IMR-90 (cell line): ENCODE results near the gene L3MBTL3. TPM values are rescaled to one million over a fixed set of nuclear protein-coding genes. Genes with fewer than 3 reads are reported as not detected.
A peak's percentile ranks its signal among the peaks of the same experiment; 100 is the strongest.

Source experiments
- ATAC-seq: fragments of 200-7000 bp; cut with Tn5 transposase; 2 replicates; pipeline ENCODE4 v1.9.1; 2020; ENCODE audit warnings: low read depth, mild to moderate bottlenecking, moderate library complexity
- BruUV-seq: library from RNA; stranded (reverse); fragments of 400-500 nt; replicated peaks from 2 replicates; lab custom pipeline; 2021; lab: Mats Ljungman, UMichigan
- CTCF ChIA-PET: fragments of 300-600 bp; formaldehyde crosslinking; extraction: SDS; loops from one replicate; lab custom pipeline; 2021; ENCODE audit warnings: antibody characterized with exemption; lab: Yijun Ruan, JAX
- POLR2A ChIA-PET: fragments of 300-600 bp; sonication (Branson Sonifier 250); formaldehyde crosslinking; loops from one replicate; lab custom pipeline; 2022; ENCODE audit warnings: antibody characterized with exemption; ENCODE audit not compliant: unreplicated experiment; lab: Charles Lee
- DNase-seq: peaks from one replicate; pipeline ENCODE4 v3.0.0; 2013
- H2AFZ ChIP-seq: replicated peaks from 2 replicates; pipeline ENCODE3; 2013; ENCODE audit warnings: low read length, mild to moderate bottlenecking; ENCODE audit not compliant: poor library complexity
- H2AK5ac ChIP-seq: 2 replicates; pipeline ENCODE4 v1.6.1; 2013; ENCODE audit warnings: low read depth, low read length, inconsistent platforms
- H2AK9ac ChIP-seq: replicated peaks from 2 replicates; pipeline ENCODE3; 2013; ENCODE audit warnings: mild to moderate bottlenecking, low read depth, low read length, moderate library complexity; ENCODE audit not compliant: poor library complexity
- H2BK120ac ChIP-seq: 2 replicates; pipeline ENCODE4 v1.6.1; 2013; ENCODE audit warnings: low read depth, low read length, inconsistent platforms
- H2BK15ac ChIP-seq: 3 replicates; pipeline ENCODE4 v1.6.1; 2013; ENCODE audit warnings: low read depth, low read length, inconsistent platforms
- H2BK20ac ChIP-seq: 2 replicates; pipeline ENCODE4 v1.6.1; 2013; ENCODE audit warnings: low read depth, mild to moderate bottlenecking, inconsistent platforms, low read length, moderate library complexity
- H2BK5ac ChIP-seq: 2 replicates; pipeline ENCODE4 v1.6.1; 2013; ENCODE audit warnings: mild to moderate bottlenecking, low read depth, low read length, inconsistent platforms; ENCODE audit not compliant: poor library complexity, severe bottlenecking
- H3K14ac ChIP-seq: replicated peaks from 2 replicates; pipeline ENCODE4 v1.6.1; 2013; ENCODE audit warnings: low read depth, low read length, inconsistent platforms
- H3K18ac ChIP-seq: 2 replicates; pipeline ENCODE4 v1.6.1; 2013; ENCODE audit warnings: low read depth, low read length, control low read depth
- H3K23ac ChIP-seq: 2 replicates; pipeline ENCODE4 v1.6.1; 2013; ENCODE audit warnings: low read depth, low read length, inconsistent platforms
- H3K27ac ChIP-seq: 2 replicates; pipeline ENCODE4 v1.5.1; 2013; ENCODE audit warnings: mild to moderate bottlenecking, control low read depth, low read length; ENCODE audit not compliant: insufficient read depth
- H3K27me3 ChIP-seq: 2 replicates; pipeline ENCODE4 v1.6.1; 2013; ENCODE audit warnings: low read length; ENCODE audit not compliant: control insufficient read depth, insufficient read depth
- H3K36me3 ChIP-seq: 2 replicates; pipeline ENCODE4 v1.6.1; 2013; ENCODE audit warnings: low read length, mixed read lengths; ENCODE audit not compliant: control insufficient read depth, insufficient read depth
- H3K4ac ChIP-seq: 2 replicates; pipeline ENCODE4 v1.6.1; 2013; ENCODE audit warnings: low read depth, low read length, inconsistent platforms
- H3K4me1 ChIP-seq: 2 replicates; pipeline ENCODE4 v1.6.1; 2013; ENCODE audit warnings: low read length, mixed read lengths; ENCODE audit not compliant: control insufficient read depth, insufficient read depth
- H3K4me2 ChIP-seq: 2 replicates; pipeline ENCODE4 v1.6.1; 2013; ENCODE audit warnings: low read depth, mild to moderate bottlenecking, control low read depth, low read length, moderate library complexity
- H3K4me3 ChIP-seq: 2 replicates; pipeline ENCODE4 v1.5.1; 2013; ENCODE audit warnings: low read depth, mild to moderate bottlenecking, control low read depth, low read length, moderate library complexity; ENCODE audit not compliant: insufficient read depth
- H3K56ac ChIP-seq: 2 replicates; pipeline ENCODE4 v1.6.1; 2013; ENCODE audit warnings: low read length, inconsistent platforms; ENCODE audit not compliant: insufficient read depth; ENCODE audit errors: extremely low read depth
- H3K79me1 ChIP-seq, 2 experiments: 2 replicates each; pipeline ENCODE4 v1.6.1; 2013; ENCODE audit warnings: low read length in 2 of 2, inconsistent platforms in 1 of 2, low read depth in 1 of 2
- H3K9ac ChIP-seq: 2 replicates; pipeline ENCODE4 v1.6.1; 2013; ENCODE audit warnings: low read depth, low read length, control low read depth
- H3K9me1 ChIP-seq: 2 replicates; pipeline ENCODE4 v1.6.1; 2013; ENCODE audit warnings: low read length, inconsistent platforms; ENCODE audit not compliant: insufficient read depth
- H3K9me3 ChIP-seq: 2 replicates; pipeline ENCODE4 v1.6.1; 2013; ENCODE audit warnings: low read length; ENCODE audit not compliant: control insufficient read depth, insufficient read depth
- H4K20me1 ChIP-seq: 2 replicates; pipeline ENCODE4 v1.6.1; 2013; ENCODE audit warnings: low read length, inconsistent platforms; ENCODE audit not compliant: insufficient read depth
- H4K5ac ChIP-seq: 2 replicates; pipeline ENCODE4 v1.6.1; 2013; ENCODE audit warnings: mild to moderate bottlenecking, low read depth, low read length, control low read depth
- H4K8ac ChIP-seq, 2 experiments: 2 replicates each; pipeline ENCODE4 v1.6.1; 2013; ENCODE audit warnings: low read depth in 2 of 2, low read length in 2 of 2, control low read depth in 1 of 2, inconsistent platforms in 1 of 2
- H4K91ac ChIP-seq: 2 replicates; pipeline ENCODE4 v1.6.1; 2013; ENCODE audit warnings: low read depth, low read length, inconsistent platforms; ENCODE audit not compliant: insufficient read depth
- BHLHE40 ChIP-seq: fragments of 150-350 bp; IDR thresholded peaks from 2 replicates; pipeline ENCODE4 v1.6.1; 2016; ENCODE audit warnings: mild to moderate bottlenecking, low read depth, low read length
- CEBPB ChIP-seq: IDR thresholded peaks from 2 replicates; pipeline ENCODE4 v1.6.1; 2012; ENCODE audit warnings: low read depth, low read length, improper control_type of control experiment
- CHD1 ChIP-seq: IDR thresholded peaks from 2 replicates; pipeline ENCODE4 v1.6.1; 2012; ENCODE audit warnings: low read depth, low read length, improper control_type of control experiment
- MAZ ChIP-seq: IDR thresholded peaks from 2 replicates; pipeline ENCODE4 v1.6.1; 2012; ENCODE audit warnings: low read depth, mild to moderate bottlenecking, low read length, improper control_type of control experiment, moderate library complexity, borderline replicate concordance
- NFE2L2 ChIP-seq: fragments of 150-350 bp; IDR thresholded peaks from 2 replicates; pipeline ENCODE4 v1.6.1; 2016; ENCODE audit warnings: low read depth, mild to moderate bottlenecking, low read length
- POLR2A ChIP-seq: IDR thresholded peaks from 2 replicates; pipeline ENCODE4 v1.6.1; 2012; ENCODE audit warnings: mild to moderate bottlenecking, low read depth, low read length
- RAD21 ChIP-seq: IDR thresholded peaks from 2 replicates; pipeline ENCODE4 v1.6.1; 2012; ENCODE audit warnings: low read length, improper control_type of control experiment
- RCOR1 ChIP-seq: IDR thresholded peaks from 2 replicates; pipeline ENCODE4 v1.6.1; 2012; ENCODE audit warnings: mild to moderate bottlenecking, low read length, improper control_type of control experiment; ENCODE audit not compliant: insufficient replicate concordance
- RFX5 ChIP-seq: IDR thresholded peaks from 2 replicates; pipeline ENCODE4 v1.8.0; 2012; ENCODE audit warnings: low read depth, mild to moderate bottlenecking, low read length, moderate library complexity
- WGBS, 2 experiments: methylation state at CpG; one replicate each; pipeline versions ENCODE4 v1.1.5 to v1.1.7; 2013; ENCODE audit warnings: missing lambda C conversion rate in 2 of 2; ENCODE audit not compliant: insufficient read length in 1 of 2; ENCODE audit errors: extremely low coverage in 2 of 2; 5-methylcytosine and 5-hydroxymethylcytosine counted together
- dilution Hi-C: fragments of 300-500 bp; cut with HindIII; formaldehyde crosslinking; loops from one replicate; pipeline ENCODE4 v1.14.3; 2018; ENCODE audit warnings: low sequenced_read_pairs; ENCODE audit not compliant: unreplicated experiment
- in situ Hi-C: fragments of 300-500 bp; cut with MboI; formaldehyde crosslinking; loops from 3 replicates; pipeline ENCODE4 v1.14.3; 2019; ENCODE audit warnings: low sequenced_read_pairs, inconsistent platforms, mixed read lengths
- intact Hi-C: fragments of 100-400 bp; cut with micrococcal nuclease; formaldehyde crosslinking; loops from 2 replicates; pipeline ENCODE4 v1.10.0; 2022
- polyA plus RNA-seq, 3 experiments: library from polyadenylated mRNA; depleted of rRNA; stranded (reverse); fragments of >200 nt; gene quantifications; 2 replicates each; pipeline ENCODE4 v1.2.3, GENCODE V29; 2012; ENCODE audit warnings: low replicate concordance in 1 of 3
- total RNA-seq: library from RNA; depleted of rRNA; stranded (reverse); fragments of >200 nt; gene quantifications from 2 replicates; pipeline ENCODE4 v1.2.3, GENCODE V29; 2012
- TF ChIP-seq, protein P1 (sequence below): fragments of 150-350 bp; IDR thresholded peaks from 2 replicates; pipeline ENCODE4 v1.6.1; 2017; ENCODE audit warnings: mild to moderate bottlenecking, antibody characterized with exemption, low read length, low read depth

The L3MBTL3 gene
- total and polyA plus RNA-seq, 2 of the 4 experiments (the other 2 are of a cell fraction): 7.2 to 10.9 TPM

DNA sequence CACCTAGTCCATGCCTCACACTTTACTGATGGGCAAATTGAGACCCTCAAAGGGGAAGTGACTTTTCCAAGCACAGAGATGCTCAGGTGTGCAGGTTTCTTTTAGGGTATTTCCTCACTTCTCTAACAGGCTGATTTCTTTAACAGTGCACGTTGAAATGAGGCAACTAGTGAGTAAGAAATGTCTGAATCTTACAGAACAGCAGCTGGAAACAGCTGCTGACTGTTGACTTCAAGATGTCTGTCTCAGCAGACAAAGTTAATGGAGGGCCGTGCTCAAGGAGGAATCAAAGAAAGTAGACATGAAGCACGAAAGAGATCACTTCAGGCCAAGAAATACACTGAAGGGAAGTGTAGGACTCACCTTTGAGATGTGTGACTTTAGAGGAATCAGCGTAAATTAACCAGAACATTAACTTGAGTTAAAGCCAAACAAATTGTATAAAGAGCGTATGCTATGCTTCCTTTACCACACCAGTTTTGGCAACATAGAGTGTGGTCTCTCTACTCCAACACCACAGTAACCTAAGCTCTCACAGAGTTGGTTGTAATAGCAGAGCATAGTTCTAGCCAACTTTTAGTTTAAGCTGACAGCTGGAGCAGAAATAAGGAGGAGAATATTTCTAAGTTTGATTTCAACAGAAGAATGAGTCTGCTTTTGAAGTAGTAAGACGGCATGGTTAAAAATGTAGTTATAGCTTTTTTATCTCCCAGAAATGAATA, 143.5 kb downstream of the L3MBTL3 start:
- no peaks in the 10 kb centered on the region for H3K36me3 ChIP-seq
- peak overlapping the region; percentile 60; the same call in 1 of the 2 replicates for H3K18ac ChIP-seq
- H2BK20ac ChIP-seq: peak overlapping the region; percentile 50
- ChIA-PET POLR2A (no interaction called here), CTCF (interaction anchor here (1.0 kb wide), 1 partner anchor 26 kb away, joined by 3 read pairs; no protein-coding TSS in a partner anchor)
- H4K20me1 ChIP-seq: no peaks in the 10 kb centered on the region
- no peak overlapping the region for H3K4me3 ChIP-seq
- H3K9me3 ChIP-seq: peaks cover 8% of the 10 kb centered on the region
- ATAC-seq (peak; percentile 46), DNase-seq (peak; percentile 65)
- peak overlapping the region; percentile 23; the same call in 1 of the 2 replicates for H3K4me2 ChIP-seq
- H2BK15ac ChIP-seq: no peak overlapping the region
- H4K91ac ChIP-seq: no peak overlapping the region
- TF ChIP-seq RCOR1 (no peak), CEBPB (no peak), POLR2A (no peak), CHD1 (no peak), NFE2L2 (no peak), RAD21 (no peak), RFX5 (no peak), BHLHE40 (no peak), MAZ (no peak)
- TF ChIP-seq, protein P1, sequence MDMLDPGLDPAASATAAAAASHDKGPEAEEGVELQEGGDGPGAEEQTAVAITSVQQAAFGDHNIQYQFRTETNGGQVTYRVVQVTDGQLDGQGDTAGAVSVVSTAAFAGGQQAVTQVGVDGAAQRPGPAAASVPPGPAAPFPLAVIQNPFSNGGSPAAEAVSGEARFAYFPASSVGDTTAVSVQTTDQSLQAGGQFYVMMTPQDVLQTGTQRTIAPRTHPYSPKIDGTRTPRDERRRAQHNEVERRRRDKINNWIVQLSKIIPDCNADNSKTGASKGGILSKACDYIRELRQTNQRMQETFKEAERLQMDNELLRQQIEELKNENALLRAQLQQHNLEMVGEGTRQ: no peak
- peak overlapping the region in 1 of 2 experiments; percentile 55; a peak in 2 of 4 replicates for H4K8ac ChIP-seq
- H3K9ac ChIP-seq: no peak overlapping the region
- H3K79me1 ChIP-seq: no peaks in the 10 kb centered on the region
- H3K23ac ChIP-seq: peak overlapping the region; percentile 33; the same call in 1 of the 2 replicates
- BruUV-seq: no TSS peak
- intact Hi-C loops (no loop called here), in situ Hi-C loops (no loop called here), dilution Hi-C loops (no loop called here)
- peak overlapping the region; percentile 13; the same call in 1 of the 2 replicates for H4K5ac ChIP-seq
- no peak overlapping the region for H2AK5ac ChIP-seq
- peak overlapping the region; percentile 80 for H2BK5ac ChIP-seq
- H3K14ac ChIP-seq: 0 out of 2 replicates have a peak overlapping the region, but pooled peaks have one; percentile 53
- no peaks in the 10 kb centered on the region for H3K27me3 ChIP-seq
- H3K4ac ChIP-seq: no peak overlapping the region
- no peak overlapping the region for H3K56ac ChIP-seq
- no peak overlapping the region for H2AFZ ChIP-seq
- H2AK9ac ChIP-seq: no peak overlapping the region
- WGBS, 2 experiments: 0% methylated on average over 1 of the region's 6 CpGs; no CpG with 5 or more reads in 1 of the 2 experiments
- no peaks in the 10 kb centered on the region for H3K9me1 ChIP-seq
- H3K27ac ChIP-seq: peak overlapping the region; percentile 13; the same call in 1 of the 2 replicates
- H3K4me1 ChIP-seq: 0 out of 2 replicates have a peak, but pooled peaks cover 1% of the 10 kb centered on the region
- peak overlapping the region; percentile 16; the same call in 1 of the 2 replicates for H2BK120ac ChIP-seq
